ENCODE measurements around the gene TIGD6.

DNA sequence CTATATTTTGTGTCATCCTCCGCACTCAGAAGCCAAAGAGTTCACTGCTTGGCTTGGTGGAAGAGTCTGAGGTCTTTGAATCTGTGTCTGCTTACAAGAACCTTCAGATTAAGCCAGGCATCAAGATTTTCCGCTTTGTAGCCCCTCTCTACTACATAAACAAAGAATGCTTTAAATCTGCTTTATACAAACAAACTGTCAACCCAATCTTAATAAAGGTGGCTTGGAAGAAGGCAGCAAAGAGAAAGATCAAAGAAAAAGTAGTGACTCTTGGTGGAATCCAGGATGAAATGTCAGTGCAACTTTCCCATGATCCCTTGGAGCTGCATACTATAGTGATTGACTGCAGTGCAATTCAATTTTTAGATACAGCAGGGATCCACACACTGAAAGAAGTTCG, 19.2 kb downstream of the TIGD6 start:
- TF ChIP-seq, protein P1, sequence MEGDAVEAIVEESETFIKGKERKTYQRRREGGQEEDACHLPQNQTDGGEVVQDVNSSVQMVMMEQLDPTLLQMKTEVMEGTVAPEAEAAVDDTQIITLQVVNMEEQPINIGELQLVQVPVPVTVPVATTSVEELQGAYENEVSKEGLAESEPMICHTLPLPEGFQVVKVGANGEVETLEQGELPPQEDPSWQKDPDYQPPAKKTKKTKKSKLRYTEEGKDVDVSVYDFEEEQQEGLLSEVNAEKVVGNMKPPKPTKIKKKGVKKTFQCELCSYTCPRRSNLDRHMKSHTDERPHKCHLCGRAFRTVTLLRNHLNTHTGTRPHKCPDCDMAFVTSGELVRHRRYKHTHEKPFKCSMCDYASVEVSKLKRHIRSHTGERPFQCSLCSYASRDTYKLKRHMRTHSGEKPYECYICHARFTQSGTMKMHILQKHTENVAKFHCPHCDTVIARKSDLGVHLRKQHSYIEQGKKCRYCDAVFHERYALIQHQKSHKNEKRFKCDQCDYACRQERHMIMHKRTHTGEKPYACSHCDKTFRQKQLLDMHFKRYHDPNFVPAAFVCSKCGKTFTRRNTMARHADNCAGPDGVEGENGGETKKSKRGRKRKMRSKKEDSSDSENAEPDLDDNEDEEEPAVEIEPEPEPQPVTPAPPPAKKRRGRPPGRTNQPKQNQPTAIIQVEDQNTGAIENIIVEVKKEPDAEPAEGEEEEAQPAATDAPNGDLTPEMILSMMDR (conservative IDR thresholded peaks at IDR 0.05 in 1 of 2, IDR thresholded peaks at IDR 0.05 in 1 of 2; ENCODE audit: extremely low read depth in 1 of 2, insufficient read depth in 1 of 2, low read depth in 1 of 2, low read length in 2 of 2) = no peak
- TF ChIP-seq EZH2 (IDR thresholded peaks at IDR 0.05; ENCODE audit: borderline replicate concordance, low read length) = no peak
